ENCODE data around the gene TSPOAP1.

TSPOAP1 gene

GRCh38 chr17:58276423-58276822 lies 52.2 kb downstream of the TSPOAP1 start:
- DNase-seq = no peak

GRCh38 chr17:58275417-58275816 lies 53.2 kb downstream of the TSPOAP1 start:
- no peak for DNase-seq

GRCh38 chr17:58273453-58274104 lies 55.0 kb downstream of the TSPOAP1 start:
- no peak for DNase-seq

GRCh38 chr17:58272367-58273280 lies 56.0 kb downstream of the TSPOAP1 start:
- DNase-seq = no peak

GRCh38 chr17:58271216-58271931 lies 57.2 kb downstream of the TSPOAP1 start:
- DNase-seq = no peak

GRCh38 chr17:58270476-58271215 lies 57.9 kb downstream of the TSPOAP1 start:
- no peak for DNase-seq

GRCh38 chr17:58269557-58270291 lies 58.9 kb downstream of the TSPOAP1 start:
- no peak for DNase-seq

- no peak for DNase-seq
These were observed 59.6 kb downstream of the TSPOAP1 start for GRCh38 chr17:58268774-58269556.

- no peak for DNase-seq
These were observed 60.3 kb downstream of the TSPOAP1 start for GRCh38 chr17:58268326-58268725.

GRCh38 chr17:58267347-58268324 lies 61.0 kb downstream of the TSPOAP1 start:
- DNase-seq = no peak

GRCh38 chr17:58265902-58266875 lies 62.4 kb downstream of the TSPOAP1 start:
- no peak for DNase-seq

GRCh38 chr17:58265271-58265670 lies 63.3 kb downstream of the TSPOAP1 start:
- DNase-seq = no peak

- DNase-seq = no peak
These were observed 64.0 kb downstream of the TSPOAP1 start for GRCh38 chr17:58264407-58265103.

- no peak for DNase-seq
These were observed 64.8 kb downstream of the TSPOAP1 start for GRCh38 chr17:58263773-58264172.

GRCh38 chr17:58262149-58262548 lies 66.4 kb downstream of the TSPOAP1 start:
- no peak for DNase-seq

- DNase-seq = no peak
These were observed 73.8 kb downstream of the TSPOAP1 start for GRCh38 chr17:58254803-58255202.

- no peak for DNase-seq
These were observed 75.5 kb downstream of the TSPOAP1 start for GRCh38 chr17:58253082-58253481.

GRCh38 chr17:58252141-58252540 lies 76.5 kb downstream of the TSPOAP1 start:
- DNase-seq = no peak
